Measurements from ENCODE around the gene GPR176.

Gene GPR176

DNA sequence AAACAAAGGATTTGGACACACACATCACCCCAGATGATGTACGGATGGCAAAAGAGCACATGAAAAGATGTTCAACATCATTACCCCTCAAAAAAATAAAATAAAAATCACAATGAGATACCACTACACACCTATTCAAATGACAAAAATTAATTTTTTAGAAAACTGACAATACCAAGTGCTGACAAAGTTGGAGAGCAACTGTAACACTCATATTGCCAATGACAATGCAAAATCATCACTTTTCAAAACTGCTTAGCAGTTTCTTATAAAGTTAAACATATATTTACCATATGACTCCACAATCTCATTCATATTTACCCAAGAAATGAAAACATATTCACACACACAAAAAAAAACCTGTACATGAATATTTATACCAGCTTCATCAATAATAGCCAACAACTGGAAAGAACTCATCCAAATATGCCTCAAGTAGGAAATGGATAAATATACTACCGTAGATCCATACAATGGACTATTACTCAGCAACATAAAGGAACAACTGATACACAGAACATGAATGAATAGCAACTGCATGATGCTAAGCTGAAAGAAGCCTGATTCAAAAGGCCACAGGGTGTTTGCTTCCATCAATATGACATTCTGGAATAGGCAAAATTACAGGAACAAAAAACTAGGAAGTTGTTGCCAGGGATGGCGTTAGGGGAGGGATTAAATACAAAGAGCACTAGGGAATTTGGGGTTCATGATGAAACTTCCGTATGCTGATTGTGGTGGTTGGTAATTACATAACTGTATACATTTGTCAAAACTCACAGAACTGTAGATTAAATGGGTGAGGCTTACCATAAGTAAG lies 138.7 kb downstream of the GPR176 start:
- no peak for FAIRE-seq

DNA sequence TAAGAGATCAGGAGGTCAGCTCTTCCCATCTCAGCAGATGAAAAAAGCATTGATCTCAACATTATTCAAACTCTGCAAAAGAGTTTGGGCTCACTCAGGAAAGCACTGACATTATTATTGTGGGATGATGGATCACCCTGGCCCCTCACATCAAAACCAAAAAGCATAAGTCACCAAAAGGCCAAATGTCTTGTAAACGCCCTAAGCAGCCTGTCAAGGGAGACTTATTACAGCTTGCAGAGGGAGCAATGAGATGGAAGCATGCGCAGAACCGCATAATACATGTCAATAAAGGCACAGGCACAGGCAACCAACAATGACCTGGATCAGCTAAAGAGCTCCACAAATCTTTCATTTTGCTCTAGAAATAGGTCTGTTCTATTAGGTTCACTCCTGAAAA lies 142.0 kb downstream of the GPR176 start:
- peak; percentile 45 for FAIRE-seq

DNA sequence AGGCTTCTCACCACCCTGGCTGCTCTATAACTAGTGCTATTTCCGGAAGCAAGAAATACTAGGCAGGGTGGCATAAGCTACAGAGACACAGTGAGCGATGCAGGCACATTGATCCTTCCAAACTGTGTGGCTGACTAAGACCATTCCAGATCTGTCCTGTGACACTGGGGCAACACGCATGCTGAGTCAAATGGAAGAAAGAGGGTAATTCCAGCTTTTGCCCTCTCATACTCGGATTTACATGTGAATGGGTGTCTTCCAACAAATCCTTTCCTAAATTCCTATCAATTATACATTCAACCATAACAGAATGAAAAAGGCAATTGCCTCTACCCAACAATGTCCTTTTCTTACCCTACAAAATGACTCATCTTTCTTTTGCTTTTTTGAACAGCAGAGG lies 142.6 kb downstream of the GPR176 start:
- no peak for FAIRE-seq

DNA sequence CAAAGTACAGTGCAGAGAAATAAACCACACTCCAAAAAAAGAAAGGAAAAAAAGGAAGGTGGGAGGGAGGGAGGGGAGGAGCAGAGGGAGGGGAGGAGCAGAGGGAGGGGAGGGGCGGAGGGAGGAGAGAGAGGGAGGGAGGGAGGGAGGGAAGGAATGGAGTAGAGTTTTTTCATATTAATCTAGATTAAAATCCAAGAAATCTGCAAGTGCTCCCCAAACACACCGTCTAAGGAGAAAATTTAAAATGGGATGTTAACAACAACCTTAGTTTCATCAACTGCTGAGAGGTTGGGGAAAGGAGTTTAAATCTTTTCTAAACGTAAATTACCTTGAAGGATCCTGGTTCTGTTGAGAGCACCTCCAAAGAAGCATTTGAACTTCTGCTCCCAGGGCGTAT lies 144.0 kb downstream of the GPR176 start:
- FAIRE-seq: no peak

DNA sequence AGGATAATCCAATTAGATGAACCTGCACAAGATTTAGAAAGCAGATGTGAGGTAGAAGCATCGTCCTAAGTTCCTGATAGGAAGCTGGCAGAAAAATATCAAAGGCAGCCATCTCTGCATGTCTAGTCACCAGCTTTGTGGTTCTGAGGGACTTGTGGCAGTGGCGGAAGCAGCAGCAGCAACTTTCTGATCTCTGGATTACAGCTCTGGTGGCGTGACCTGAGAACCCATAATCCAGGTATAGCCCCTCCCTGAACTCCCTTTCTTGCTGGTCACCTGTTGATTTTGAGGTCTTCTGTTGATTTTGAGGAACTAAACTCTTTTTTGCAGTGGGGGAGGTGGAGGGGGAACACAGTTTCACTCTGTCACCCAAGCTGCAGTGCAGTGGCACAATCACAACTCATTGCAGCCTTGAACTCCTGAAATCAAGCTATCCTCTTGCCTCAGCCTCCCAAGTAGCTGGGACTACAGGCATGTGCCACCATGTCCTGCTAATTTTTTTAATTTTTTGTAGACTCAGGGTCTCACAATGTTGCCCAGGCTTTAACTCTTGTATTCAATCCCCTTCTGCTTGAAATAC lies 145.3 kb downstream of the GPR176 start:
- no peak for FAIRE-seq

DNA sequence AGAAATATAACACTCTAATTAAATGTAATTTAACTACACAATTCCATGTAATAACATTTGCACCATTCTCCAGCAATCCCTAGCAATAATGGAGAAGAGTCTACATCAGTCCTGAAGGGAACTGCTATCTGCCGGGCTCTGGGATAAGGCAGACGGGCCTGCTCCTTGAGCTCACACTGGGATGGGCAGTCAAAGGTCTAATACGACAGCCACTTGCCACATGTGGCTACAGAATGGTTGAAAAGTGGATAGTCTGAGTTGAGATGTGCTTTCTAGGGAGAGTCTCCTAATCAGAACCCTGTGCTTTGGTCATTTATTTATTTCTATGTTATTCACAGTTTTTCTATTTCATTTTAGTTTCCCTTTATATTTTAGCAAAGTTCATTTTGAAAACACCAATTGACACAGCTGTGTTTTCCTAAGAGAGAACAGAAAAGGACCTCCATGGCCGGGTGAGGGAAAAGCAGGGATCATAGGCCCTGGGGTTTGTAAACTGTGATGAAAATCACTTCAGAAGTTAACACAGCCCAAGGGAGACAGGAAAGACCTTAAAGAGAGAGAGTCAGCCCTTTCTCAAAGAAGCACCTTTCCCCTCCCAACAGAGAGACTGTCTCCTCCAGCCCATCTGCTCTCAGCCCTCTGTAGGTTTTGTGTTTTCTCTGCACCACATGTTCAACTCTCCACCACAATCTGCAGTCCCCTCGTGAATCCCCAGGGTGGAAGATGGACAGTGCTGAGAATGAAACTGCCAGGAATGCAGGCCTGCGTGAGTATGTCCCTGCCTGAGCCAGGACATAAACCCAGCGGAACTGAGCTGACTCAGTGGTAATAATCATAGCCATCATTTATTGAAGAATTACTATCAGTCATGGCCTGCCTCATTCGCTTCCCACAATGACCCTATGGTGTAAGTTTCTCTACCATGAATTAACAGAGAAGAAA lies 149.0 kb downstream of the GPR176 start:
- no peak for FAIRE-seq

DNA sequence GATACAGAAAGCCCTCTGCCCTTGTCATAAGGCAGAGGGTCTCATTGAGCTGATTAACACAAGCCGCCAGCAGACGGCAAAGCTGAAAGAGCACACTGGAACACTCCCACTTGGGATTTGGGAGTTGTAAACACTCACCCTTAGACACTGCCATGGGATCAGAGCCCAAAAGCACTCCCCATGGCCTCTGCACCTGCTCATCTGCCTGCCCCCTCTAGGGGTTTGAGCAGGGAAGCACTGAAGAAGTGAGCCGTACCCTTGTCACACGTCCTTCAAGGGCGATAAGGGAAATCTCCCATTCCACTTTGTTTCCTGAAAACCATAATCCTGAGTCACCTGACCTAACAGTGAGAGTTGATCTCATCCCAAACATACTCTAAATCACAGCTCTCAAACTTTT lies 152.1 kb downstream of the GPR176 start:
- FAIRE-seq: no peak

DNA sequence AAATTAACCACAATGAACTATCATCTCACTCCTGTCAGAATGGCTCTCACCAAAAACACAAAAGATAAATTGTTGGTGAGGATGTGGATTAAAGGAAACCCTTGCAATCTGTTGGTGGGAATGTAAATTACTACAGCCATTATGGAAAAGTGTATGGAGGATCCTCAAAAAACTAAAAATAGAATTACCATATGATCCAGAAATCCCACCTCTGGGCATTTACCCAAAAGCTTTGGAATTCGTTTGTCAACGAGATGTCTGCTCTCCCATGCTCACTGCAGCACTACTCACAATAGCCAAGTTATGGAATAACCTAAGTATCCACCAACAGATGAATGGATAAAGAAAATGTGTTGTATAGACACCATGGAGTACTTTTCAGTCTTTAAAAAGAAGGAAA lies 159.1 kb downstream of the GPR176 start:
- no peak for FAIRE-seq

DNA sequence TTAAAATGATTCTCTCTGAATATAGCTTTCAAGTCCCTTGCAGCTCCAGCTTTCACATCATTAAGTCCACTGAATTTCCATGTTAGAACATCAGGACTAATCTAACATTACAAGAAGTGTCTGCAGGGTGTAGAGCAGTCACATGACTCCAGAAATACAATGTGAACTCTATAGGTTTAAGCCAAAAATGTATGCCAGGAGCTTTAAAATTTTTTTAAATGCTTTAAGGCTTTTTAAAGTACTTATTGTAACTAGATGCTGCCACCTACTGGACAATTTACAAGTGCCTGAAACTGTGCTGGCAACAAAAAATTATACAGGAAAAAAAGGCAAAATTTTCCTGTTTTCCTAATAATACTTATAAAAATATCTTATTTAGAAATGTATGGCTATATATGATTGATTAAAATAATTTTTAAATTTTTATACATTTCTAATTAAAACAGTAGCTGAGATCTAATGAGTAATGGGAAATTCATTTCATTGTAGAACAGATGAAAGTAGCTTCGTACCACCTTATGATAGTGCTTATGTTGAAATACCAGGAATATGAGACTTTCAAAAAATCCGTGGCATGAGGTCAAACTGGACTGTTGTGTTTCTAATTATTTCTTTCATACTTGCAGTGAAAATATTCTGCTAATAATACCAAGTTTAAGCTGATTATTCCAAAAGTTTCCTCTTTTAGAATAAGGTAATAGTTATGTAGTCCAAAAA lies 163.1 kb downstream of the GPR176 start:
- peak; percentile 99 for FAIRE-seq

DNA sequence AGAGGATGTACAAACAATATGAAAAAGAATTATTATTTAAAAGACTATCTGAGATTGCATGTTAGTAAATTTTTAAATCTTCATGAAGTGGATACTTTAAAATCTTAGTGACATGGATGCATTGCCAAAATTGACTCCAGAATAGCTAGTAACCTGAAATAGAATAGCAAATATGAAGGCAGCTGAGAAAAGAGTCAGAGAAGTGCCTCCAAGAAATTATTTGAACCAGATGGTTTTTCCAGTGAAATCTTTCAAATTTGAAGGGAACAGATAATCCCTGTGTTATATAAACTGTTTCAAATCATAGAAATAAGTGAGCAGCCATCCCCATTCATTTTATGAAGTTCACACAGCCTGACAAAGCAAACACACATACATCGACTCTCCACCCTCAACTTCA lies 167.1 kb downstream of the GPR176 start:
- FAIRE-seq: no peak

DNA sequence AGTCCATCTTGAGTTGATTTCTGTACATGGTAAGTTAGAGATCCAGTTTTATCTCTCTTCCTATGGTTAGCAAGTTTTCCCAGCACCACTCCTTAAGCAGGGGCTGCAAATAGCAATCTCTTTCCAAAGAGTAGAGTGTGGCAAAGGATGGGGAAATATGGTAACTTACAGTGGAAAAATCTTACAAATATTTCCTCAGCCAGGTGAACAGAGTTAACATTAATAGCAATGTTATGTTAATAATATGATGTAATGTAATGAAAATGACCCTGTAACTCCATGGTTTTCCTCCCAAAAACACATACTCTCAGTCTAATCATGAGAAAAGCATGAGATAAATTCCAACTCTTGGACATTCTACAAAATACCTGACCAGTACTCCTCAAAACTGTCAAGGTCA lies 167.8 kb downstream of the GPR176 start:
- no peak for FAIRE-seq
